HG03469 (cell line): ENCODE measurements around the gene BPHL.
"Not testable (repeated sequence)": the region's sequence is repeated elsewhere in the genome, so short reads cannot be mapped to it uniquely, and the experiment has no call there.

ENCODE experiments used
- ATAC-seq: cut with Tn5 transposase; IDR thresholded peaks from one replicate; pipeline ENCODE4 v1.9.1; 2021; ENCODE audit warnings: mild to moderate bottlenecking, moderate library complexity, moderate number of reproducible peaks; ENCODE audit not compliant: unreplicated experiment

Gene BPHL

GRCh38 chr6:3176562-3177355, 58.2 kb downstream of the BPHL start:
- no peak for ATAC-seq

DNA sequence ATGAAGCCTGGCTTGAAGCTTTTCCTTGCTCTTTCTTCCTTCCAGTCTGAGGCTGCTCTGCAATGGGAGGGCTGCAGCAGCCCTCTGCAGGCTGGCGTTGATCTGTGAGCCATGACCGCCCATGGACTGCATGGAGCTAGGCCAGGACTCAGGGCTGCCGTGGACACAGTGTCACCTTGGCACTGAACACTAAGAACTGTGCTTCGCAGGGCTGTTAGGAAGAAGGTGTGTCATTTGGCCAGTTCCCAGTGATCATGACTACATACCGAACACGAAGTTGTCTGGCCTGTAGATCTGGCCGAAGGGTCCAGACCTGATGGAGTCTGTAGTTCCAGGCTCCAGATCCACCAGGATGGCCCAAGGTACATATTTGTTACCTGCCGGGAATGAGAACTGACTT, 60.2 kb downstream of the BPHL start:
- ATAC-seq: not testable (repeated sequence)

GRCh38 chr6:3179945-3180344, 61.4 kb downstream of the BPHL start:
- not testable (repeated sequence) for ATAC-seq

GRCh38 chr6:3181105-3181504, 62.6 kb downstream of the BPHL start:
- ATAC-seq: no peak

DNA sequence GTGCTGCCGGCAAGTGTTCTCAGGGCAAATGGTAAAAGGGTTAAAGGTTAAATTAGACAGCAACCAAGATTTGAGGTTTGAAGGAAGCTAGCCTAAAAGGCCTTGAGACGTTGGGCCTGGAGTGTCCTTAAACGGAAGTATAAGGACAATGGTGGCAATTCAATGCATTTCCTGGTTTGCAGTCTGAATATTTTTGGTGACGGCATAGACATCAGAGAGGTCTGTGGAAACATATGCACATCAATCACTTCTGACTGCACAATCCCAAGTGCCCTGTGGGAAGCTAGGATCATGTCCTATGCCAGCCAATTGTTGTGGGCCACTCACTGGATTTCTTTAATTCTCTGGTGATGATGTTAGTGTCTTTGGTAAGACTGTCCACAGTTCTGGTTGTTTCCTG, 64.6 kb downstream of the BPHL start:
- no peak for ATAC-seq

DNA sequence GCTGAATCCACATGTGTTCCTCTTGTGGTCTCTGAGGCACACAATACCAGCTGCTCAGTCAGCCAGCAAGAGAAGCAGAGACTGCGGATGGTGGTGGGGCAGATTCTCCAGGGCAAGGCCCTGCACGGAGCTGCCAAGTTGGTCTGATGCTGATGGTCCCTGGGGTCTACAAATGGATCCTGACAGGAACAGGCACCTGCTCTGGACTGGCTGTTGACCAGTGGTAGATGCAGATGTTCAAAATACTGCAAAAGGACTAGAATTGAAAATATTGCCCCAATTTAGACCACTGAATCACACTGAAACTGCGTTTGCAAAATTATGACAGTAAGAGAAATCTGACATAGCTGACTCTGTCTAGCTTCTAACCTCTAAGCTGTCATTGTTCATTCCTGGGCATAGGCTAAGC, 68.5 kb downstream of the BPHL start:
- ATAC-seq: no peak

- ATAC-seq: no peak
Observed at GRCh38 chr6:3188262-3188661, 69.8 kb downstream of the BPHL start.

- not testable (repeated sequence) for ATAC-seq
Observed at GRCh38 chr6:3189192-3189591, 70.7 kb downstream of the BPHL start.

GRCh38 chr6:3190056-3190455, 71.5 kb downstream of the BPHL start:
- ATAC-seq: no peak

DNA sequence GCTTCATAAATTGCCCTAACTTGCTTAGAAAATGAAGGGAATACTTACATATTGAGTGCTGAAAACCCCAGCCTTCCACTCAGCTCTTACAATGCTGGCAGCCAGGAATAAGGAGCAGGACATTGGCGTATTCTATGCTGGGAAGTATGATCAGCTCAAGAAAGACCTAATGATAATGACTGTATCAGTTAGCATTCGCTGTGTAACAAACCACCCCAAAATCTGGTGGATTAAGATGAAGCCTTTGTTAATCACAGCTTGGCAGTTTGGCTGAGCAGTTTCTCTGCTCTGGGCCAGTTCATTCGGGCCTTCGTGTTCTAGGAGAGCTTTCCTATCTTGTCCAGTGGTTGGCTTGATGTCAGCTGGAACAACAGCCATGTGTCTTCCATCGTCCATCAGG, 72.3 kb downstream of the BPHL start:
- ATAC-seq: no peak

GRCh38 chr6:3193102-3193849, 74.8 kb downstream of the BPHL start:
- ATAC-seq: no peak

DNA sequence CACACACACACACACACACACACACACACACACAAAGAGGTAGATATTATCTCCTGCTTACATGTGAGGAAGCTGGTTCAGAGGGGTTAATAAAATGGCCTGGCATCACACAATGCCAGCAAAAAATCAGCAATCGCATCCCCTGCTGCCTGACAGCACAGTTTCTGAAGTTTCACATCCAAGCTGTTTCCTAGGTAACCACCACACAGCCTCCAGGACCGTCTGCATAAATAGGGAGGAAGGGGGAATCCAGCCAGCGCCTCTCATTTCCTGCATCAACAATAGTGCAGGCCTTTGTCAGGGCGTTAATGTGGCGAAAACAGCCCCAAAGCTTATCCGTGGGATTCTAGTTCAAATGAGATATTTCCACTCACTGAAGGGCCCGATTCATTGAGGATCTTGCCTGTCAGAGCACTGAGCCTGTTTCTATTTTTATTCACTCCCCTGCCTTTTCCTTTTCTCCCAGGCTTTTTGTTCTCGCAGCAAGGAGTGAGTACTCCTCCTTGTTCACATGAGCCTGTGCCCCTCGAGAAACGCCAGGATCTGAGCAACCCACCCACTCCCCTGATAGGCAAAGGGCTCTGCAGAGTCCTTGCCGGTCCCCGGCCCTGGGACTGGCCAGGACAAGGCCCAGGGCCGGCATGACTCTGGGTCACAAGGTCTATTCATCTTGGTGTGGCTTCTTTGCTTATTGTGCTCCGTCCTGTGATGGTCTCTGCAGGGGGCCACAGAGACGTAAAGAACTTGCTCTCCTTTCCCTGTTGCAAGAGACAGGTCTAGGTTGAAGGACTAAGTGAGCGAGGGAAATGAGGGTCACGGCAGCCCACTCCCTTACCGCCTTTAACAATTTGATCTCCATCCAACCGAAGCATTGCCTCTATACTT, 76.3 kb downstream of the BPHL start:
- no peak for ATAC-seq

- no peak for ATAC-seq
Observed at GRCh38 chr6:3195420-3195694, 76.8 kb downstream of the BPHL start.

DNA sequence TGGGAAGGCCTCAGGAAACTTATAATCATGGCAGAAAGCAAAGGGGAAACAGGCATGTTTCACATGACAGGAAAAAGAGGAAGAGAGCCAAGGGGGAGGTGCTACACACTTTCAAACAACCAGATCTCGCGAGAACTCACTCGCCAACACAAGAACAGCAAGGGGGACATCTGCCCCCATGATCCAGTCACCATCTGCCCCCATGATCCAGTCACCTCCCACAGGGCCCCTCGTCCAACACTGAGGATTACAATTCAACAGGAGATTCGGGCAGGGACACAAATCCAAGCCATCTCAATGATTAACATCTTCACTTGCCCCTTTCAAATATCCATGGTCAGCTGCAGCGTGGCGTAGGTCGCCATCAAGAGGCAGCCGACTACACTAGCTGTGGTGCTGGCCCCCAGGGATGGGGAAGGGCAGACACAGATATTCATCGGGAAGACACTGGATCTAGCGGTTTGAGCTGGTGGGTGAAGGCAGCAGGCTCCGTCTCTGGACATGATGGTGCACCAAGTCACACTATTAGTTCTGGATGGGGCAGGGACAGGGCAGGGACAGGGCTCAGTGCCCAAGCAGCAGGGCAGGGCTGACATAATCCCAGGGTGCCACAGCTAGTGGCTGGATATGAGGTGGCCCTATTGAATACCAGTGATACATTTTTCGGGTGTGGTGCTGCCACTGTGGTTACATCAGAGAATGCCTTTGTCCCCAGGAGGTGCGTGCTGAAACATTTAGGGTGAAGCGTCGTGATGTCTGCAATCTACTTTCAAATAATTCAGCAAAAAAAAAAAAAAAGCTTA, 77.4 kb downstream of the BPHL start:
- no peak for ATAC-seq

GRCh38 chr6:3196770-3197169, 78.3 kb downstream of the BPHL start:
- ATAC-seq: no peak

- not testable (repeated sequence) for ATAC-seq
Observed at GRCh38 chr6:3197734-3198133, 79.2 kb downstream of the BPHL start.

DNA sequence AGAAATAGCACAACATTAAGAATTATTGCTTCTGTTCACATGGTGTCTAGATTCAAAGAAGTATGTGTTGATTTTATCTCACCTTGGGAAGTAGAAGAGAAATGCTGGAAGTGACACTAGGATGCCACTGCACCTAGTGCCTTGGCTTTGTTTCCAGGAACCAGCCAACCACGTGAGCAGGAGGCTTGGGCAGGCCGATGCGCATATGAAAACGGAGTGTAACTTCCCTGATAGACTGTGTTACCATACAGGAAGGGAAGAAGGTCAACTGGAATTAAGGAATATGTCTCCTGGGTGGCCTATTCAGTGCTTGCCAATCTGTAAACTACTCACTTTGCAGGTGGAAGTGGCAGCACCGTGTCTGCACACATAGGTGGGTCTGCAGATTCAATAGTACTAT, 80.9 kb downstream of the BPHL start:
- no peak for ATAC-seq

DNA sequence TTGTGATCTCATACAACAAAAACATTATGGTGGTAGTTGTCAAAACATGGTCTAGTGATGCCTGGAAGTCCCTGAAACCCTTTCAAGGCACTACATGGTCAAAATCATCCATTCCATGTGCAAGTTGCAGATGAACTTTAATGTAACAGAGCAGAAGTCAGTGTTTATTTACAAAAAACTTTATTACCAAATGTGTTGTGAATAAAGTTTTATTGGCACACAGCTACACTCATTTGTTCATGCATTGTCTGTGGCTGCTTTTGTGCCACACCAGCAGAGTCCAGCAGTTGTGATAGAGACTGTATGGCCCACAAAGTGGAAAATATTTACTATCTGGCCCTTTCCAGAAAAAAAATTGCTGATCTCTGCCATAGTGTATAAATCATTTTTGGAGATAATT, 82.2 kb downstream of the BPHL start:
- no peak for ATAC-seq

GRCh38 chr6:3201388-3201787, 82.9 kb downstream of the BPHL start:
- ATAC-seq: no peak
